Measurements from ENCODE around the gene IQCE.

DNA sequence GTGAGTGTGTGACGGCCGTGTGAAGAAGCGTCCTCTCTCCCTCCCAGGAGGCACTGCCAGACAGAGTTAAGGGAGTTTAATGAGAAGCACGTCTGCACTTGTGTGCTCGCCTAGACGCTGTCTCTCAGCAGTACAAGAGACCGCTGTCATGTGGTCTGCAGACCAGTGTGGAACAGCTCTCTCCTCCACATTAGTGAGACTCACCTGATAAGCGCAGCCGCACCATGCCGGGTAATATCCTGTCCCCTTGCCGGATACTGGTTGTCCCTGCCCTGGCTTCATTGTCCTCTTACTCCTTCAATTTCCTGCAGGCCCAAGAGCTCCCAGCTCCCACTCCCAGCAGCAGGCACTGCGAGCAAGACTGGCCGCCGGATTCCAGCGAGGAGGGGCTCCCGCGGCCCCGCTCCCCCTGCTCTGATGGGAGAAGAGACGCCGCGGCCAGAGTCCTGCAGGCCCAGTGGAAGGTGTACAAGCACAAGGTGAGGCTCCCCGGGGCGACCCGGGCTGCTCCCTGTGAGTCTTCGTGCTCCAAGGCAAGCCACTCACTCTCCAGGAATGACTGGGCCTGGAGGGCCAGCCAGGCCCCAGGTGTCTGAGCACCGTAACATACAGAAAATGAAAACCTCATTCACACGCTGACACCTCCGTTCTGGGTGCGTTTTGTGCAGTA, 39.5 kb downstream of the IQCE start:
- TF ChIP-seq, protein P1, sequence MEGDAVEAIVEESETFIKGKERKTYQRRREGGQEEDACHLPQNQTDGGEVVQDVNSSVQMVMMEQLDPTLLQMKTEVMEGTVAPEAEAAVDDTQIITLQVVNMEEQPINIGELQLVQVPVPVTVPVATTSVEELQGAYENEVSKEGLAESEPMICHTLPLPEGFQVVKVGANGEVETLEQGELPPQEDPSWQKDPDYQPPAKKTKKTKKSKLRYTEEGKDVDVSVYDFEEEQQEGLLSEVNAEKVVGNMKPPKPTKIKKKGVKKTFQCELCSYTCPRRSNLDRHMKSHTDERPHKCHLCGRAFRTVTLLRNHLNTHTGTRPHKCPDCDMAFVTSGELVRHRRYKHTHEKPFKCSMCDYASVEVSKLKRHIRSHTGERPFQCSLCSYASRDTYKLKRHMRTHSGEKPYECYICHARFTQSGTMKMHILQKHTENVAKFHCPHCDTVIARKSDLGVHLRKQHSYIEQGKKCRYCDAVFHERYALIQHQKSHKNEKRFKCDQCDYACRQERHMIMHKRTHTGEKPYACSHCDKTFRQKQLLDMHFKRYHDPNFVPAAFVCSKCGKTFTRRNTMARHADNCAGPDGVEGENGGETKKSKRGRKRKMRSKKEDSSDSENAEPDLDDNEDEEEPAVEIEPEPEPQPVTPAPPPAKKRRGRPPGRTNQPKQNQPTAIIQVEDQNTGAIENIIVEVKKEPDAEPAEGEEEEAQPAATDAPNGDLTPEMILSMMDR (IDR thresholded peaks at IDR 0.05; ENCODE audit: low read depth, low read length, poor library complexity, severe bottlenecking): no peak
- no peak for TF ChIP-seq EZH2phosphoT487 (IDR thresholded peaks at IDR 0.05; ENCODE audit: borderline replicate concordance, low read length)

Measured in DOHH2 (cell line).